Mesendoderm (in vitro differentiated cells): Measurements from ENCODE around the gene EFCAB6.

ENCODE experiments used
- DNase-seq: peaks from one replicate; pipeline ENCODE4 v3.0.0; 2013
- H2AK5ac ChIP-seq: 2 replicates; pipeline ENCODE4 v1.6.1; 2013; ENCODE audit warnings: low read length, inconsistent platforms
- H2BK120ac ChIP-seq: 2 replicates; pipeline ENCODE4 v1.6.1; 2013; ENCODE audit warnings: low read depth, mild to moderate bottlenecking, low read length, moderate library complexity, mixed read lengths
- H2BK15ac ChIP-seq: replicated peaks from 2 replicates; pipeline ENCODE4 v1.6.1; 2013; ENCODE audit warnings: low read depth, mild to moderate bottlenecking, moderate library complexity
- H2BK5ac ChIP-seq: 2 replicates; pipeline ENCODE4 v1.6.1; 2013; ENCODE audit warnings: low read length, inconsistent platforms
- H3K18ac ChIP-seq: 2 replicates; pipeline ENCODE4 v1.6.1; 2013; ENCODE audit warnings: mild to moderate bottlenecking, low read length, mixed read lengths
- H3K23ac ChIP-seq: one replicate; pipeline ENCODE4 v1.6.1; 2013; ENCODE audit warnings: low read length
- H3K27ac ChIP-seq: 2 replicates; pipeline ENCODE4 v1.5.1; 2013; ENCODE audit warnings: low read depth, mild to moderate bottlenecking, inconsistent platforms, low read length, moderate library complexity
- H3K27me3 ChIP-seq: 2 replicates; pipeline ENCODE4 v1.6.1; 2013; ENCODE audit warnings: low read length, control low read depth, mild to moderate bottlenecking, inconsistent platforms; ENCODE audit not compliant: insufficient read depth, poor library complexity
- H3K36me3 ChIP-seq: 2 replicates; pipeline ENCODE4 v1.6.1; 2013; ENCODE audit warnings: low read length, inconsistent platforms; ENCODE audit not compliant: control insufficient read depth, insufficient read depth
- H3K4ac ChIP-seq: one replicate; pipeline ENCODE4 v1.6.1; 2013; ENCODE audit warnings: low read depth, mild to moderate bottlenecking, low read length, moderate library complexity
- H3K4me1 ChIP-seq: 2 replicates; pipeline ENCODE4 v1.6.1; 2013; ENCODE audit warnings: low read depth, low read length, inconsistent platforms; ENCODE audit not compliant: control insufficient read depth
- H3K4me2 ChIP-seq: 2 replicates; pipeline ENCODE4 v1.6.1; 2013; ENCODE audit warnings: low read length
- H3K4me3 ChIP-seq: 2 replicates; pipeline ENCODE4 v1.5.1; 2013; ENCODE audit warnings: mild to moderate bottlenecking, low read length
- H3K56ac ChIP-seq: one replicate; pipeline ENCODE4 v1.6.1; 2013; ENCODE audit warnings: low read length
- H3K79me1 ChIP-seq: 2 replicates; pipeline ENCODE4 v1.6.1; 2013; ENCODE audit warnings: low read length, inconsistent platforms
- H3K79me2 ChIP-seq: 2 replicates; pipeline ENCODE4 v1.6.1; 2013; ENCODE audit warnings: mild to moderate bottlenecking, low read length; ENCODE audit not compliant: control insufficient read depth, insufficient read depth
- H3K9ac ChIP-seq: 2 replicates; pipeline ENCODE4 v1.6.1; 2013; ENCODE audit warnings: low read length, inconsistent platforms
- H4K5ac ChIP-seq: one replicate; pipeline ENCODE4 v1.6.1; 2013; ENCODE audit warnings: low read length
- H4K8ac ChIP-seq: one replicate; pipeline ENCODE4 v1.6.1; 2013; ENCODE audit warnings: low read depth, mild to moderate bottlenecking, control low read depth, low read length, moderate library complexity
- WGBS: extraction: QIAGEN DNeasy Blood & Tissue Kit; methylation state at CpG from one replicate; pipeline ENCODE4 v1.1.7; 2013; ENCODE audit warnings: low lambda C conversion rate, missing lambda C conversion rate; ENCODE audit not compliant: insufficient coverage; ENCODE audit errors: extremely low coverage; 5-methylcytosine and 5-hydroxymethylcytosine counted together

EFCAB6 gene

DNA sequence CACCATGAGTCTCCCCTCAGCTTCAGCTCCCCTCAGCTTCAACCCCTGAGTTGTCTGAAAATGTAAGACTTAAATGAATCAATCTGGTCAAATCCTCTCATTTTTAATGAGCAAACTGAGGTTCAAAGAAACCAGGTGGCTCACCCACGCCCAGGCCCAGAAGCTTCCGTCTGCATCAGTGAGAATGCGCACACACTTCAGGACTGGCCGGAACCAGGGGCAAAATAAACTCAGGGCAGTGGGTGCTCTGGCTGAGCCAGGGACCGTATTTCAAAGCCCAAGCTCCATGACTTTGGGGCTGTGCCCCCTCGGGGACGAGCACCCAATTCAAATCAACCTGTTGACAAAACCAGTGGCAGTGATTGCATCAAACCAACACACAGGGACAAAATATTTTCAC lies 47.1 kb upstream of the EFCAB6 start:
- H3K27ac ChIP-seq: no peak overlapping the region
- no peak overlapping the region for H3K56ac ChIP-seq
- H4K8ac ChIP-seq: no peak overlapping the region
- H2BK15ac ChIP-seq: no peak overlapping the region
- H3K4me1 ChIP-seq: peaks cover 3% of the 10 kb centered on the region
- no peak for DNase-seq
- no peaks in the 10 kb centered on the region for H3K36me3 ChIP-seq
- no peak overlapping the region for H3K18ac ChIP-seq
- no peak overlapping the region for H2BK120ac ChIP-seq
- H3K4me3 ChIP-seq: no peak overlapping the region
- no CpG with 5 or more reads among the region's 7 CpGs for WGBS
- peaks cover 28% of the 10 kb centered on the region for H3K79me1 ChIP-seq
- H3K4me2 ChIP-seq: no peak overlapping the region
- no peak overlapping the region for H3K4ac ChIP-seq
- peaks cover 24% of the 10 kb centered on the region for H3K79me2 ChIP-seq
- H4K5ac ChIP-seq: no peak overlapping the region
- no peak overlapping the region for H3K9ac ChIP-seq
- no peak overlapping the region for H2AK5ac ChIP-seq
- H3K27me3 ChIP-seq: no peaks in the 10 kb centered on the region
- H2BK5ac ChIP-seq: no peak overlapping the region
- no peak overlapping the region for H3K23ac ChIP-seq

DNA sequence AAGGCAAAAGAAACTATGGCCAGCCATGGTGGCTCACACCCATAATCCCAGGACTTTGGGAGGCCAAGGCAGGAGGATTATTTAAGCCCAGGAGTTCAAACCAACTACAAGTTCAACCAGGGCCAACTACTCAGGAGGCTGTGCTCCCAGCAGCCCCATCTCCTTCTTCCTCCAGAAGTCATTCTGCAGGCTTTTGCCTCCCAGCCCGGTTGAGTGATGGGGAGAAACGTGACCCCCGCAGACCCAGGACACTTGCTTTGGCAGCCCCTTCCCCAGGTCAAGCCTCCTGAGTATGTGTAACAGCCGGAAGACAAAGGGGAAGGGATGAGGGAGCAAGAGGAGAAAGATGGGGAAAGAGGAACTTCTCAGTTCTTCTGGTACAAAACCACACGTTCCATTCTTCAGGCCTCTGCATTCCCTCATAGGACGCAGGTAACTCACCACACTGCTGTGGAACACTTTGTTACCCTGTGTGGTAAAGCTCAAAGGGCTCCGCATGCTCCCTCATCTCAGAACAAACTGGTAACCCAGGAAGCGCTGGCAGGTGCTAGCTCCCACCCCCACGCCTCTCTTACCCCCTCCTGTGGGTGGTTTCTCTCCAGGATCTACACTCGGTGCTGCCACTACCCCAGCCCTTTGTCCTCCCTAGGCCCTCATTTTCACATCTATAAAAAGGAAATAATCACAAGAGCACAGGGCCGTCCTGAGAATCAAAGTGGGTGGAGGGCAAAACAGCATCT lies 46.2 kb upstream of the EFCAB6 start:
- H3K4me2 ChIP-seq: no peak overlapping the region
- H3K79me2 ChIP-seq: peaks cover 24% of the 10 kb centered on the region
- H3K36me3 ChIP-seq: no peaks in the 10 kb centered on the region
- H3K4me3 ChIP-seq: no peak overlapping the region
- H4K8ac ChIP-seq: no peak overlapping the region
- H3K9ac ChIP-seq: no peak overlapping the region
- no peak overlapping the region for H3K56ac ChIP-seq
- H3K79me1 ChIP-seq: peaks cover 28% of the 10 kb centered on the region
- WGBS: no CpG with 5 or more reads among the region's 11 CpGs
- H2AK5ac ChIP-seq: no peak overlapping the region
- no peak overlapping the region for H2BK5ac ChIP-seq
- H3K4me1 ChIP-seq: peaks cover 3% of the 10 kb centered on the region
- DNase-seq: no peak
- no peaks in the 10 kb centered on the region for H3K27me3 ChIP-seq
- H2BK15ac ChIP-seq: no peak overlapping the region
- H3K18ac ChIP-seq: no peak overlapping the region
- no peak overlapping the region for H2BK120ac ChIP-seq
- H4K5ac ChIP-seq: no peak overlapping the region
- H3K23ac ChIP-seq: no peak overlapping the region
- no peak overlapping the region for H3K27ac ChIP-seq
- H3K4ac ChIP-seq: no peak overlapping the region

DNA sequence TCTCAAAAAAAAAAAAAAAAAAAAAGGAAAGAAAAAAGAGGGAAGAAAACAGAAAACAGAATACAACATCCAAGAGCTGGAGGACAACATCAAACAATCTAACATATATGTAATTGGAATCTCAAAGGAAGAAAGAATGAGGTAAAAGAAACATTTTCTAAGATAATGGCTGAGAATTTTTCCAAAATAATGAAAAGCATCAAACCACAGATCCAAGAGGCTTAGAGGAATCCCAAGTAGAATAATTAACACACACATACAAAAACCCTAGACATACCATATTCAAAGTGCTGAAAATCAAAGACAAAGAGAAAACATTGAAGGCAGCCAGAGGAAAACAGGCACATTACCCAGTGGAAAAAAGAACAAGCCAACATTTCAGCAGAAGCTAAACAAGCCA lies 45.3 kb upstream of the EFCAB6 start:
- Histone ChIP-seq H4K5ac (no peak overlapping the region), H3K4me3 (no peak overlapping the region), H3K4me1 (peaks cover 3% of the 10 kb centered on the region), H3K27ac (no peak overlapping the region), H3K79me1 (peaks cover 30% of the 10 kb centered on the region), H2BK15ac (no peak overlapping the region), H3K79me2 (peaks cover 26% of the 10 kb centered on the region), H3K23ac (no peak overlapping the region), H3K56ac (no peak overlapping the region), H3K4ac (no peak overlapping the region), H3K9ac (no peak overlapping the region), H3K27me3 (no peaks in the 10 kb centered on the region), H3K36me3 (no peaks in the 10 kb centered on the region), H3K18ac (no peak overlapping the region), H3K4me2 (no peak overlapping the region), H2BK5ac (no peak overlapping the region), H2BK120ac (no peak overlapping the region), H4K8ac (no peak overlapping the region), H2AK5ac (no peak overlapping the region)
- DNase-seq: no peak

DNA sequence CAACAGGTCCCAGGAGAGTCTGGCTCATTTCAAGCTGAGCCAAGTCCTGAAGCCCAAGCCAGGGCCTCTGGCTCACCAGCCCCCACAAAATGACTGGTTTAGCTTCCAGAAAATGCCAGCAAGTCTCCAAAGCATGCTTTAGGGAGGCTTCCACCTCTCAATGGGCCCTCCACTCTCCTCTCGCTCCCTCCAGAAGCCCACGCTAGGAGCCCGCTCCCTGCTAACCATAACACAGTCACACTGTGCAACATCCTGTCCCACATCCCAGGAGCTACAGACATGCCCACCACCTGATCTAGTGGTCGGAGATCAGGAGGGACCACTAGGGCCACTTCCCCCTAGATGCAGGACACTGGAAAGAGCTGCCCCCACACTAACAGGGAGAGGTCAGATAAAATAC lies 43.3 kb upstream of the EFCAB6 start:
- Histone ChIP-seq H4K8ac (no peak overlapping the region), H3K36me3 (no peaks in the 10 kb centered on the region), H3K27me3 (no peaks in the 10 kb centered on the region), H3K79me1 (peaks cover 29% of the 10 kb centered on the region), H3K4ac (no peak overlapping the region), H3K4me2 (no peak overlapping the region), H3K79me2 (peaks cover 19% of the 10 kb centered on the region), H3K4me1 (no peaks in the 10 kb centered on the region), H3K4me3 (no peak overlapping the region), H2AK5ac (no peak overlapping the region), H2BK120ac (no peak overlapping the region), H3K9ac (no peak overlapping the region), H3K27ac (no peak overlapping the region), H3K56ac (no peak overlapping the region), H2BK5ac (no peak overlapping the region), H3K23ac (no peak overlapping the region), H4K5ac (no peak overlapping the region), H3K18ac (no peak overlapping the region), H2BK15ac (no peak overlapping the region)
- no CpG with 5 or more reads among the region's 4 CpGs for WGBS
- no peak for DNase-seq

DNA sequence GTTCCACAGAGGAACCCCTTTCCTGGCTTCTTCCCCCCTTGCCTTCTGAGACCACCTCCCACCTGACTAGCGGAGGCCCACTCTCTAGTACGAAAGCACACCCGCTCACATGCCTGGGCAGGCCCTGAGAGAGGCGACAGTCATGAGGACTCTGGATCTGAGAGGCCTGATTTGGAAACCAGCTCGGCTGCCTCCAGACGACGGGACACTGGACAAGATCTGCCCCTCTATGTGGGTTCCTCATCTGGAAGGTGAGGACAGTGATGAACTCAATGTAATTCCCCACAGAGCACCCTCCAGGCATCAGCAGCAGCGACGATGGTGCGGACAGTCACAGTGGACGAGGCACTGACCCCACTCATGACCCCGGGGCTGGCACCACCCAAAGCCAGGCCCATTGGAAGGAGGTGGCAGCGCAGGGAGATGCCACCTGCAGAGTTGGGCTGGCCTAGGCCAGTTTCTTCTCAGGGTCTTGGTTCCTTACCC lies 42.7 kb upstream of the EFCAB6 start:
- no peak overlapping the region for H3K56ac ChIP-seq
- no peak overlapping the region for H3K4ac ChIP-seq
- no peaks in the 10 kb centered on the region for H3K4me1 ChIP-seq
- peaks cover 16% of the 10 kb centered on the region for H3K79me2 ChIP-seq
- H3K27me3 ChIP-seq: no peaks in the 10 kb centered on the region
- H4K5ac ChIP-seq: no peak overlapping the region
- no peak overlapping the region for H2BK5ac ChIP-seq
- H2BK15ac ChIP-seq: no peak overlapping the region
- no peak overlapping the region for H4K8ac ChIP-seq
- no peak overlapping the region for H3K4me2 ChIP-seq
- WGBS: no CpG with 5 or more reads among the region's 13 CpGs
- H3K23ac ChIP-seq: no peak overlapping the region
- H3K36me3 ChIP-seq: no peaks in the 10 kb centered on the region
- H3K79me1 ChIP-seq: peaks cover 27% of the 10 kb centered on the region
- H3K4me3 ChIP-seq: no peak overlapping the region
- H2AK5ac ChIP-seq: no peak overlapping the region
- H3K27ac ChIP-seq: no peak overlapping the region
- no peak for DNase-seq
- no peak overlapping the region for H3K18ac ChIP-seq
- H3K9ac ChIP-seq: no peak overlapping the region
- no peak overlapping the region for H2BK120ac ChIP-seq
